HFFc6 (cell line): ENCODE measurements around the gene ZCCHC14. TPM values are rescaled to one million over a fixed set of nuclear protein-coding genes. Genes with fewer than 3 reads are reported as not detected.

ENCODE experiments used
- DNase-seq: peaks from one replicate; pipeline ENCODE4 v3.0.0-alpha.2; 2018
- H3K27ac Mint-ChIP-seq: 2 replicates; pipeline ENCODE4 v1.8.0; 2020; ENCODE audit warnings: mild to moderate bottlenecking, mixed read lengths
- H3K27me3 Mint-ChIP-seq: 2 replicates; pipeline ENCODE4 v1.8.0; 2021; ENCODE audit warnings: mild to moderate bottlenecking, moderate library complexity, mixed read lengths; ENCODE audit not compliant: insufficient read depth
- H3K36me3 Mint-ChIP-seq: 2 replicates; pipeline ENCODE4 v1.8.0; 2021; ENCODE audit warnings: low read depth, mixed read lengths
- H3K4me1 Mint-ChIP-seq: 2 replicates; pipeline ENCODE4 v1.8.0; 2020; ENCODE audit warnings: low read depth, mixed read lengths
- H3K4me3 Mint-ChIP-seq: 2 replicates; pipeline ENCODE4 v1.8.0; 2020; ENCODE audit warnings: mild to moderate bottlenecking, moderate library complexity, mixed read lengths
- H3K9me3 Mint-ChIP-seq: 2 replicates; pipeline ENCODE4 v1.8.0; 2020; ENCODE audit warnings: mild to moderate bottlenecking, mixed read lengths
- CTCF ChIP-seq: fragments of 200-600 bp; sonication (generic); IDR thresholded peaks from 2 replicates; pipeline ENCODE4 v1.5.0; 2021; ENCODE audit warnings: antibody characterized with exemption, mild to moderate bottlenecking
- total RNA-seq, 6 experiments: library from RNA; stranded (reverse); fragmentation: NEBNext Ultra II Directional; extraction: Animal tissue kit (Norgen Biotek cat#: 25700); gene quantifications; 2 replicates in 1 of 6; 3 replicates in 5 of 6; pipeline ENCODE4 v1.2.3, GENCODE V29; 2021

ZCCHC14 gene
- total RNA-seq, 6 experiments from 2014 or later, result 10.6 to 13.7 (median 13.3) TPM

GRCh38 chr16:87415441-87415840, 77.4 kb downstream of the ZCCHC14 start:
- no peak for TF ChIP-seq CTCF
- no peak for DNase-seq
- Mint-ChIP-seq H3K4me3 (no peak overlapping the region), H3K9me3 (no peaks in the 10 kb centered on the region), H3K36me3 (peaks cover 23% of the 10 kb centered on the region), H3K27me3 (peaks cover 2% of the 10 kb centered on the region; the same call in 1 of the 2 replicates), H3K27ac (no peak overlapping the region), H3K4me1 (no peaks in the 10 kb centered on the region)

GRCh38 chr16:87414251-87414680, 78.6 kb downstream of the ZCCHC14 start:
- Mint-ChIP-seq H3K27me3 (peaks cover 2% of the 10 kb centered on the region; the same call in 1 of the 2 replicates), H3K27ac (no peak overlapping the region), H3K4me1 (no peaks in the 10 kb centered on the region), H3K9me3 (no peaks in the 10 kb centered on the region), H3K4me3 (no peak overlapping the region), H3K36me3 (peaks cover 23% of the 10 kb centered on the region)
- peak; percentile 10 for DNase-seq
- TF ChIP-seq CTCF, result no peak

GRCh38 chr16:87412996-87413421, 79.8 kb downstream of the ZCCHC14 start:
- H3K27me3 Mint-ChIP-seq, result peaks cover under 1% of the 10 kb centered on the region; the same call in 1 of the 2 replicates
- H3K4me3 Mint-ChIP-seq, result no peak overlapping the region
- H3K4me1 Mint-ChIP-seq, result no peaks in the 10 kb centered on the region
- no peak for DNase-seq
- no peak overlapping the region for H3K27ac Mint-ChIP-seq
- TF ChIP-seq CTCF, result no peak
- peaks cover 28% of the 10 kb centered on the region for H3K36me3 Mint-ChIP-seq
- no peaks in the 10 kb centered on the region for H3K9me3 Mint-ChIP-seq

GRCh38 chr16:87412371-87412995, 80.3 kb downstream of the ZCCHC14 start:
- Mint-ChIP-seq H3K4me1 (no peaks in the 10 kb centered on the region), H3K9me3 (no peaks in the 10 kb centered on the region), H3K27me3 (no peaks in the 10 kb centered on the region; the same call in 1 of the 2 replicates), H3K4me3 (no peak overlapping the region), H3K27ac (no peak overlapping the region), H3K36me3 (peaks cover 33% of the 10 kb centered on the region)
- no peak for DNase-seq
- no peak for TF ChIP-seq CTCF

- no peaks in the 10 kb centered on the region for H3K4me1 Mint-ChIP-seq
- no peak for DNase-seq
- TF ChIP-seq CTCF, result no peak
- H3K9me3 Mint-ChIP-seq, result no peaks in the 10 kb centered on the region
- H3K27ac Mint-ChIP-seq, result no peak overlapping the region
- H3K27me3 Mint-ChIP-seq, result no peaks in the 10 kb centered on the region; the same call in 1 of the 2 replicates
- H3K36me3 Mint-ChIP-seq, result peaks cover 39% of the 10 kb centered on the region
- no peak overlapping the region for H3K4me3 Mint-ChIP-seq
Observed at GRCh38 chr16:87411375-87412271, 81.2 kb downstream of the ZCCHC14 start.
